ENCODE results near the gene SFR1.
"Not testable (repeated sequence)": the region's sequence is repeated elsewhere in the genome, so short reads cannot be mapped to it uniquely, and the experiment has no call there.

Gene SFR1

DNA sequence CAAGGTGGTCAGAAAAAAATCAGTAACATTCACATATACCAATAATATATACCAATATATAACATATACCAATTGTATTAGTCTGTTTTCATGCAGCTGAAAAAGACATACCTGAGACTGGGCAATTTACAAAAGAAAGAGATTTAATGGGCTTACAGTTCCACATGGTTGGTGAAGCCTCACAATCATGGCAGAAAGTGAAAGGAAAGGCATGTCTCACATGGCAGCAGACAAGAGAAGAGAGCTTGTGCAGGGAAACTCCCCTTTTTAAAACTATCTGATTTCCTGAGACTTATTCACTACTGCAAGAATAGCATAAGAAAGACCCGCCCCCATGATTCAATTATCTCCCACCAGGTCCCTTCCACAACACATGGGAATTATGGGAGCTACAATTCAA, 52.2 kb downstream of the SFR1 start:
- not testable (repeated sequence) for DNase-seq (ENCODE audit: low spot score)
